HG03575 (cell line): ENCODE data around the gene AEBP1.

Experiments
- ATAC-seq: cut with Tn5 transposase; IDR thresholded peaks from one replicate; pipeline ENCODE4 v1.9.1; 2021; ENCODE audit not compliant: unreplicated experiment, insufficient number of reproducible peaks, low FRiP score; ENCODE audit errors: extremely low read depth

The AEBP1 gene

GRCh38 chr7:44080686-44081265, 23.4 kb upstream of the AEBP1 start:
- ATAC-seq: no peak

DNA sequence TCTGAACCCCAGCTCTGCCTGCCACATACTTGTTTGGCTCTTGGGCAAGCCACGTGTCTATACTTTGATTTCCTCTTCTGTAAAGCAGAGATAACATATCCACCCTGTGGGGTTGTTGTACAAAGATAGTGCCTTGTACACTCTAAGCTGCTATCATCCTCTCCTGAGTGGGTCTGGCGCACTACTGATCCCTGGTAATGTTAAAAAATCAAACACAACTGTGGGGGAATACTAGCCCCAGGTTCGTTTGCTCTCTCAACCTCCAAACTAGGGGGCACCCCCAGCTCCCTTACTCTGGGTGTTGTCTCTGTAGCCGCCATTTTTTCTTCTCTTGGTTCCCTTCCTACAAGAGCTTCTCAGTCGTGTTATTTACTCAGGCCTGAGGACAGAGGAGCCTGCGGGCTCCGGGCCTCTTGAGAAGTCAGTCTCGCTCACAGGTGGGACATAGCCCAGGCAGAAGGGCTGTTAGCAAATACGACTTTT, 22.8 kb upstream of the AEBP1 start:
- no peak for ATAC-seq

DNA sequence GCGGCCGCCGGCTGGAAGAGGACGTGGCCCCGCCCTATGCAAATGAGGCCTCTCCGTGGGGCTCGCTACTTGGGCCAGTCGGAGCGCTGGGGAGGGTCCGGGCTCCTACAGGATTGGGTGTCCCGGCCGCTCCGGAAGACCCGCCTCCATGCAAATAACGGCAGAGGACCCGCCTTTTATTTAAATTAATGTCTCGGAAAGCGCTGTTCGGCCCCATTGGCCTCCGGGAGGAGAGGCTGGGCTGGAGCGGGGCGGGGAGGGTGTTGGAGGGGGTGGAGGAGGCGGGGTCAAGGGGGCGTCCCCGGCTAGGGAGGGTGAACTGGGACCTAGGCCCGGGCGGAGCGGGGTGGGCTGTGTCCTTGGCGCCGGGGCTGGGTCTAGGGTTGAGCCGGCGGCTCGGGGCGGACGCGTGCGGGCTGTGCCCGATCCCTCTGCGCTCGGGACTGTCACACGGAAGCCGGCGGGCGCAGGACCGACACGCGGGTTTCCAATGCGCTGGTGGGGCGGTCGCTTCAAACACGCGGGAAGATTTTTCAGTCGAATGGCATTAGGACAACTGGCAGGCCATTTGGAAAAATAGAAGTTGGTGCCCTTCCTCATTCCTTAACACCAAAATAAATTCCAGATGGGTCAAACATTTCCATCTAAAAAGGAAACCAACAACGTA, 21.5 kb upstream of the AEBP1 start:
- ATAC-seq: peak; percentile 82

- ATAC-seq: no peak
Measured at GRCh38 chr7:44083796-44084195, 20.3 kb upstream of the AEBP1 start.

DNA sequence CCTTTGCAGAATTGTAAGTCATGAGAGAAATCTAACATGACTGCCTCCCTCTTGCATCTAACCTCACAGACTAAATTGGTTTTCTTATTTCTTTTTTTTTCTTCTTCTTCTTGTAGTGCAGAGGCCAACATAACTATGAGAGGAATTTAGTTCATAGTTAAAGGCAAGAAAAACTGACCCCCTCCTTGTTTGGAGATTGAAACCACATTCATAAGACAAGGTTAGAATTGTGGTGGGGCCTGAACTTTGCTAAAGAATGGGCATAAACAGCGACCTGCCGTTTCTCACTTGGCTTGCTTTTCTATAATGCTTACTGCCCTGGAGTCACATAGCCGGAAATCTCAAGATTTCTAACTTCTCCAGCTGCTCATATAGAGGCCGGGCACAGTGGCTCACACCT, 19.4 kb upstream of the AEBP1 start:
- no peak for ATAC-seq

GRCh38 chr7:44085546-44085945, 18.6 kb upstream of the AEBP1 start:
- ATAC-seq: no peak

GRCh38 chr7:44086627-44087026, 17.5 kb upstream of the AEBP1 start:
- no peak for ATAC-seq

GRCh38 chr7:44087911-44088838, 16.0 kb upstream of the AEBP1 start:
- no peak for ATAC-seq

GRCh38 chr7:44093102-44093641, 11.0 kb upstream of the AEBP1 start:
- ATAC-seq: no peak

DNA sequence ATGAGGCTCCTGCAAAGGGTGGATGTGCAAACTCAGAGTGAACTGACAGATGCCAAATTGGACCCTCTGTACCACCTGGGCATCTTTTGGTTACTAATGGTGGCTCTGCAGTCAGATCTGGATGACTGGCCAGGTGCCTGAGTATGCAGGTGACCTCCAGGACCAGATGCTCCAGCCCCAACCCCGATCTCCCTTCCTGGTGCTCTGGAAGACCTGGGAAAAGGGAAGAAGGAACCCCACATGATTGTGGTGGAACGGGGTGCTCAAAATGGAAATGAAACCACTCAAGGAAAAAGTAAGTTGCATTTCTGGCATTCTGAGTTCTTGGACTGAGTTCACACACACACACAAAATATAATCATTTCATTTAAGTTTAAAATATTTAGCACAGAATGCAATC, 9.8 kb upstream of the AEBP1 start:
- no peak for ATAC-seq

DNA sequence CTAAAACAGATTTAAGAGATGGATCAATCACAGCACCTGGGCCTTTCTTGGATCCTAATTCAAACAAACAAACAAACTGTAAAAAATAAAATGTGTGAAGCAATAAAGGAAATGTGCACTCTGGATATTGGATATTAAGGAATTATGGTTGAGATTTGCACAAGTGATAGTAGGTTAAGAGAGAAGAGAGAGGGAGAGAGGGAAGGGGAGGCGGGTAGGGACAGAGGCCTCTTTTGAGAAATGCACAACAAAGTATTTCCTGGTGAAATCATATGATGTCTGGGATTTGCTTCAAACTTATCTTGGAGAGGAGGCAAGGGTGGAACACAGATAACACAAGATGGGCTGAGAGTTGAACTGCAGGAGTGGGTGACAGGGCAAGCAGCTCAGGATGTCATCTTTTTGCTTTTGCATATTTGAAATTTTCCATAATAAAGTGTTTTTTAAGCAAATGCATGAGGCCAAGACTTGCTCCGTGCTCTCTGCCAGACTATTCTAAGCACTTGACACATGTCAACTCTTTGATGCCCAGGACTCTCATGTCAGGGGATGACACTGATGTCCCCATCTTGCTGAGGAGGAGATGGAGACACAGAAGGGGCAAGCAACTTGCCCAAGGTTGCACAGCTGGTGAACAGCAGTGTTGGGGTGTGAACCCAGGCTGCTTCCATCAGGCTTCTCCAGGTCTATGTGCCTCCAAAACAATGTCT, 9.1 kb upstream of the AEBP1 start:
- ATAC-seq: no peak

DNA sequence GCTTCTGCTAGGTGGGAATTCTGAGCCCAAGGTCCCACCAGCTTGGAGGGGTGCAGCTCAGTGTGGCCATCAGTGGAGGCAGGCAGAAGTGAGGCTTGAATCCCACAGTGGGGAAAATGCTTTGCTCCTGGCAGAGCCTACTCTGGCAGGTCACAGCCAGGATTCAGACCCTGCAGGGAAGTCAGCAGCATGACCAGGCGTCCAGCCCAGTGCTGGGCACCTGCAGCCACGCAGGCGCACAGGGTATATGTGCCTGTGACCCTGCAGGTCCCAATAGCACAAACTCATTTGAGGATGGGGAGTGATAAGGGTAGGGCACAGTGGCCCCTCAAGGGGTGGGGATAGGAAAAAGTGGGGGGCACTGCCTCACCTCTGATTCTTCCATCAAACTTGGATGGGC, 8.4 kb upstream of the AEBP1 start:
- ATAC-seq: no peak

GRCh38 chr7:44096326-44096881, 7.7 kb upstream of the AEBP1 start:
- no peak for ATAC-seq

- ATAC-seq: no peak
Measured at GRCh38 chr7:44097064-44097932, 6.8 kb upstream of the AEBP1 start.

- no peak for ATAC-seq
Measured at GRCh38 chr7:44098092-44099068, 5.8 kb upstream of the AEBP1 start.

- ATAC-seq: no peak
Measured at GRCh38 chr7:44099669-44100068, 4.5 kb upstream of the AEBP1 start.
